Measurements from ENCODE around the gene TXK. TPM values are rescaled to one million over a fixed set of nuclear protein-coding genes. Genes with fewer than 3 reads are reported as not detected.

TXK gene
- total RNA-seq, 1 experiment from 2014 or later = 1.7 TPM

- ChIA-PET POLR2A (no interaction called here), RAD21 (ENCODE audit: low non-redundant PET in 1 of 2, low total read pairs in 2 of 2, uncharacterized antibody in 2 of 2, unreplicated experiment in 2 of 2) (no interaction called here), CTCF (no interaction called here)
- Histone ChIP-seq H3K79me2 (ENCODE audit: insufficient read depth, low read length) (no peaks in the 10 kb centered on the region), H3K27me3 (ENCODE audit: insufficient read depth, low read length) (no peaks in the 10 kb centered on the region), H3K4me1 (ENCODE audit: control insufficient read depth in 1 of 2, insufficient read depth in 2 of 2, low read length in 2 of 2) (peaks cover 0 to 8% of the 10 kb centered on the region in 2 experiments; a peak in 2 of 4 replicates), H2AFZ (ENCODE audit: low read depth, low read length, poor library complexity, severe bottlenecking) (no peak overlapping the region), H3K9ac (ENCODE audit: low read length) (no peak overlapping the region), H3K4me2 (ENCODE audit: low read length) (no peak overlapping the region), H3K4me3 (replicated peaks in 1 of 2; ENCODE audit: low read depth in 1 of 2, low read length in 2 of 2) (no peak overlapping the region), H3K27ac (ENCODE audit: low read depth, low read length) (no peak overlapping the region), H3K9me3 (ENCODE audit: control insufficient read depth in 1 of 2, insufficient read depth in 1 of 2, low read depth in 1 of 2, low read length in 2 of 2) (no peaks in the 10 kb centered on the region), H3K36me3 (ENCODE audit: control insufficient read depth in 1 of 2, insufficient read depth in 2 of 2, low read length in 2 of 2) (no peaks in the 10 kb centered on the region), H4K20me1 (ENCODE audit: insufficient read depth) (no peaks in the 10 kb centered on the region), H3K9me2 (ENCODE audit: insufficient read depth) (no peaks in the 10 kb centered on the region)
- DNase-seq (ENCODE audit: low read depth, low spot score) (no peak), ATAC-seq (no peak)
- intact Hi-C loops (cut with micrococcal nuclease) = no loop called here
- no peak for TF ChIP-seq REST (IDR thresholded peaks at IDR 0.05; ENCODE audit: low read depth)
- no peak for TF ChIP-seq CBX3 (IDR thresholded peaks at IDR 0.05; ENCODE audit: low read depth)
- no peak for TF ChIP-seq ELF1 (IDR thresholded peaks at IDR 0.05; ENCODE audit: borderline replicate concordance, low read depth)
- no peak for TF ChIP-seq CEBPB (IDR thresholded peaks at IDR 0.05; ENCODE audit: low read depth)
- no peak for TF ChIP-seq TCF7L2 (IDR thresholded peaks at IDR 0.05; ENCODE audit: borderline replicate concordance, extremely low read depth, insufficient read depth, insufficient read length)
- TF ChIP-seq SIN3A (IDR thresholded peaks at IDR 0.05; ENCODE audit: low read depth) = no peak
- TF ChIP-seq SRF (IDR thresholded peaks at IDR 0.05; ENCODE audit: low read depth) = no peak
- TF ChIP-seq, protein P1, sequence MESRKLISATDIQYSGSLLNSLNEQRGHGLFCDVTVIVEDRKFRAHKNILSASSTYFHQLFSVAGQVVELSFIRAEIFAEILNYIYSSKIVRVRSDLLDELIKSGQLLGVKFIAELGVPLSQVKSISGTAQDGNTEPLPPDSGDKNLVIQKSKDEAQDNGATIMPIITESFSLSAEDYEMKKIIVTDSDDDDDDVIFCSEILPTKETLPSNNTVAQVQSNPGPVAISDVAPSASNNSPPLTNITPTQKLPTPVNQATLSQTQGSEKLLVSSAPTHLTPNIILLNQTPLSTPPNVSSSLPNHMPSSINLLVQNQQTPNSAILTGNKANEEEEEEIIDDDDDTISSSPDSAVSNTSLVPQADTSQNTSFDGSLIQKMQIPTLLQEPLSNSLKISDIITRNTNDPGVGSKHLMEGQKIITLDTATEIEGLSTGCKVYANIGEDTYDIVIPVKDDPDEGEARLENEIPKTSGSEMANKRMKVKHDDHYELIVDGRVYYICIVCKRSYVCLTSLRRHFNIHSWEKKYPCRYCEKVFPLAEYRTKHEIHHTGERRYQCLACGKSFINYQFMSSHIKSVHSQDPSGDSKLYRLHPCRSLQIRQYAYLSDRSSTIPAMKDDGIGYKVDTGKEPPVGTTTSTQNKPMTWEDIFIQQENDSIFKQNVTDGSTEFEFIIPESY (IDR thresholded peaks at IDR 0.05; ENCODE audit: extremely low read depth, insufficient replicate concordance, low read length) = no peak
- no peak for TF ChIP-seq ZFX (IDR thresholded peaks at IDR 0.05)
- TF ChIP-seq ZNF274 (IDR thresholded peaks at IDR 0.05; ENCODE audit: low read depth, low read length) = no peak
- TF ChIP-seq JUND (IDR thresholded peaks at IDR 0.05) = no peak
- no peak for TF ChIP-seq SP1 (IDR thresholded peaks at IDR 0.05; ENCODE audit: low read depth)
- TF ChIP-seq POLR2A (IDR thresholded peaks at IDR 0.05; ENCODE audit: borderline replicate concordance, extremely low read depth, insufficient read depth, insufficient read length) = no peak
- no peak for TF ChIP-seq CTCF (IDR thresholded peaks at IDR 0.05 in 2 of 3, conservative IDR thresholded peaks at IDR 0.05 in 1 of 3; ENCODE audit: borderline replicate concordance in 1 of 3, insufficient read depth in 1 of 3, low read depth in 2 of 3, low read length in 2 of 3)
- TF ChIP-seq EGR1 (IDR thresholded peaks at IDR 0.05; ENCODE audit: low read depth) = no peak
- TF ChIP-seq EZH2 (IDR thresholded peaks at IDR 0.05) = no peak
- no peak for TF ChIP-seq EZH2phosphoT487 (IDR thresholded peaks at IDR 0.05; ENCODE audit: borderline replicate concordance)
- no peak for TF ChIP-seq POLR2AphosphoS5 (IDR thresholded peaks at IDR 0.05; ENCODE audit: low read depth, low read length)
- TF ChIP-seq MAX (IDR thresholded peaks at IDR 0.05) = no peak
- no TSS peak for BruUV-seq (replicated peaks)
These were observed 28.8 kb downstream of the TXK start for GRCh38 chr4:48105230-48105629.

All from HCT116 (cell line).